Activated CD8-positive, alpha-beta T cell treated with anti-CD3 and anti-CD28 coated beads for 36 hours (primary cell): Measurements from ENCODE around the gene UBE2D4. TPM values are rescaled to one million over a fixed set of nuclear protein-coding genes. Genes with fewer than 3 reads are reported as not detected.
"Not testable (repeated sequence)": the region's sequence is repeated elsewhere in the genome, so short reads cannot be mapped to it uniquely, and the experiment has no call there.

ENCODE experiments used
- ATAC-seq: fragments of 200-7000 bp; cut with Tn5 transposase; one replicate; pipeline ENCODE4 v1.10.0; 2021; ENCODE audit warnings: mild to moderate bottlenecking, moderate library complexity
- CTCF ChIA-PET: fragments of 350-600 bp; sonication (Branson Sonifier 250); formaldehyde crosslinking; loops from one replicate; lab custom pipeline; 2021; ENCODE audit warnings: antibody characterized with exemption; lab: Charles Lee
- POLR2A ChIA-PET: fragments of 350-600 bp; sonication (Branson Sonifier 250); formaldehyde crosslinking; loops from one replicate; lab custom pipeline; 2021; ENCODE audit warnings: antibody characterized with exemption; lab: Charles Lee
- DNase-seq: peaks from one replicate; pipeline ENCODE4 v3.0.0-alpha.2; 2020
- H3K27ac Mint-ChIP-seq: one replicate; pipeline ENCODE4 v1.8.0; 2021; ENCODE audit warnings: mild to moderate bottlenecking, mixed read lengths
- H3K27me3 Mint-ChIP-seq: one replicate; pipeline ENCODE4 v1.8.0; 2021; ENCODE audit warnings: mixed read lengths
- H3K36me3 Mint-ChIP-seq: one replicate; pipeline ENCODE4 v1.8.0; 2021; ENCODE audit warnings: low read depth, mixed read lengths
- H3K4me1 Mint-ChIP-seq: one replicate; pipeline ENCODE4 v1.8.0; 2021; ENCODE audit warnings: low read depth, mixed read lengths
- H3K4me3 Mint-ChIP-seq: one replicate; pipeline ENCODE4 v1.8.0; 2021; ENCODE audit warnings: mild to moderate bottlenecking, moderate library complexity, mixed read lengths
- H3K9me3 Mint-ChIP-seq: one replicate; pipeline ENCODE4 v1.8.0; 2021; ENCODE audit warnings: mixed read lengths
- intact Hi-C: fragments of 100-400 bp; cut with micrococcal nuclease; formaldehyde crosslinking; loops from one replicate; pipeline ENCODE4 v1.10.0; 2022
- total RNA-seq, 2 experiments: library from RNA; stranded (reverse); gene quantifications; one replicate each; pipeline ENCODE4 v1.2.3, GENCODE V29; 2021
- TF ChIP-seq, protein P1 (sequence below): fragments of 200-600 bp; IDR thresholded peaks from one replicate; pipeline ENCODE4 v1.8.0; 2022; ENCODE audit warnings: antibody characterized with exemption, mild to moderate bottlenecking

Gene UBE2D4
- total RNA-seq, 2 experiments from 2014 or later = 8.8 to 10.2 TPM

DNA sequence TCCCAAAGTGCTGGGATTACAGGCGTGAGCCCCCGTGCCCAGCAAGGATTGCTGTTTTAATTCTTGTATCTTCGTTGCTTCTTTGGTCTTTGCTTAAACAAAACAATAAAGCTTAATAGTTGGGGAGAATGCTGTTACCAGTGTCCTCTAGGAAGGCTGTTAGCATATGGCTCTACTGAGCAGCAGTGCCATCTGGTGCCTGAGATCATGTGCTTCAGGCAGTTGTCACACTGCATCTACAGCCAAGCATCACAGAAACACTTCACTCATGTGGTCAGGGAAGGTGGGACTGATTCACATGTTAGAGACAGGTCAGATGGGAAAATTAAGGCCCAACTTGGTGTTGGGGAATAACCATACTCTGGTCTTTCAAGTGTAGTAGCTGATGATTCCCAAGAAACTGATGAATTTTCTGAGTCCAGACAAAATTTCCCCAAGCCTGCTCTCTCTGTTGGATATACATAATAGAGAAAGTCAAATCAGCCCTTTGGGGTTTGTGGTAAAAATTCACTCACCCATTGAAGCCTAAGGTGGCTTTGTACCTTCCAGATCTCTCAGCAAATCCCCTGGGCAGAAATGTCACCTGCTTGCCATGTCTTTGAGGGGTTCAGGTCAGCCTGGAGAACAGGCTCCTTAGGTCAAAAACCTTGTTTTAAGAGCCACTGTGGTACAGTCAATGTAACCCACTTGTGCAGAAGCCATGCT is 28.4 kb downstream of the UBE2D4 start:
- H3K4me3 Mint-ChIP-seq = no peak overlapping the region
- H3K27me3 Mint-ChIP-seq = no peaks in the 10 kb centered on the region
- no peak overlapping the region for H3K27ac Mint-ChIP-seq
- peaks cover 7% of the 10 kb centered on the region for H3K4me1 Mint-ChIP-seq
- TF ChIP-seq, protein P1, sequence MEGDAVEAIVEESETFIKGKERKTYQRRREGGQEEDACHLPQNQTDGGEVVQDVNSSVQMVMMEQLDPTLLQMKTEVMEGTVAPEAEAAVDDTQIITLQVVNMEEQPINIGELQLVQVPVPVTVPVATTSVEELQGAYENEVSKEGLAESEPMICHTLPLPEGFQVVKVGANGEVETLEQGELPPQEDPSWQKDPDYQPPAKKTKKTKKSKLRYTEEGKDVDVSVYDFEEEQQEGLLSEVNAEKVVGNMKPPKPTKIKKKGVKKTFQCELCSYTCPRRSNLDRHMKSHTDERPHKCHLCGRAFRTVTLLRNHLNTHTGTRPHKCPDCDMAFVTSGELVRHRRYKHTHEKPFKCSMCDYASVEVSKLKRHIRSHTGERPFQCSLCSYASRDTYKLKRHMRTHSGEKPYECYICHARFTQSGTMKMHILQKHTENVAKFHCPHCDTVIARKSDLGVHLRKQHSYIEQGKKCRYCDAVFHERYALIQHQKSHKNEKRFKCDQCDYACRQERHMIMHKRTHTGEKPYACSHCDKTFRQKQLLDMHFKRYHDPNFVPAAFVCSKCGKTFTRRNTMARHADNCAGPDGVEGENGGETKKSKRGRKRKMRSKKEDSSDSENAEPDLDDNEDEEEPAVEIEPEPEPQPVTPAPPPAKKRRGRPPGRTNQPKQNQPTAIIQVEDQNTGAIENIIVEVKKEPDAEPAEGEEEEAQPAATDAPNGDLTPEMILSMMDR = no peak
- intact Hi-C loops = no loop called here
- peak; percentile 62 for ATAC-seq
- H3K9me3 Mint-ChIP-seq = no peaks in the 10 kb centered on the region
- ChIA-PET CTCF (interaction anchor here (1.0 kb wide), 1 partner anchor 21 kb away, joined by 4 read pairs; no protein-coding TSS in a partner anchor), POLR2A (interaction anchor here (0.6 to 1.4 kb wide), 2 partner anchors 10 to 67 kb away, joined by 3 read pairs; no protein-coding TSS in a partner anchor)
- DNase-seq = peak; percentile 50
- peaks cover 10% of the 10 kb centered on the region for H3K36me3 Mint-ChIP-seq

DNA sequence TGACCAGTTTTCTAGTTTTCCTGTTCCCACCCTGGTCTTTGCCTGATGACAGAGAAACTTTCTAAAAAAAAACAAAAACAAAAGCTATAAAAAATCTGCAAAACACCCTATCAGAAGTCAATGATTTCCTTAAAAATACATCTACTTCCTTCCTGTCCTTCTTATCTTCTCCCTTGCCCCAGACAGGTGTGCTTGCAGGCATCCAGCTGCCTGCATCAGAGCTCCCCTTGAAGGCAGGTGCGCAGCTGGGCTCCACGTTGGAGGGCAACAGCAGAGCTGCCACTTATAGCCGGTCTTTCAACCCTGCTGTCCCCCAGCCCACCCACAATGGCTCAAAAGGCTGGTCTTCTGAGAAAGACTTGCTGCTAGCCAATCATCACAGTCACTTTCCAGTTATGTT is 29.8 kb downstream of the UBE2D4 start:
- peaks cover 7% of the 10 kb centered on the region for H3K4me1 Mint-ChIP-seq
- DNase-seq (no peak), ATAC-seq (no peak)
- H3K4me3 Mint-ChIP-seq = no peak overlapping the region
- POLR2A ChIA-PET = no interaction called here
- H3K27ac Mint-ChIP-seq = no peak overlapping the region
- TF ChIP-seq, protein P1 = no peak
- H3K36me3 Mint-ChIP-seq = peaks cover 5% of the 10 kb centered on the region
- intact Hi-C loops = no loop called here
- CTCF ChIA-PET = no interaction called here
- no peaks in the 10 kb centered on the region for H3K27me3 Mint-ChIP-seq
- no peaks in the 10 kb centered on the region for H3K9me3 Mint-ChIP-seq

DNA sequence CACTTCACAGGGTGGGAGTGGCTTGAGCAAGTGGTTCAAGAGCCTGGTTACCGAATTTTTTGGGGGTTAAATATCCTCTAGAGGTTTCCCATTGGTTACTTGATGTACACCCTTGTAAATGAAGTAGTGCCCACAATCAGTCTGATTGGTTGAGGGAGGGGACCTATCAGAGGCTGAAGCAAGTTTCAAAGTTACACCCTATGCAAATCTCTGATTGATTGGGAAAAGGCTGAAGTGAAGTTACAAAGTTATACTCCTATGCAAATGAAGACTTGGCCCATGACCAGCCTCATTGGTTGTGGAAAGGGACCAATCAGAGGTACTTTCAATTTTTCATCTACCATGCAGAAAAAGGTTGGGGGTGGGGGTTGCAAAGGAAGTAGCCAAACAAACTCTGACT is 34.7 kb downstream of the UBE2D4 start:
- Mint-ChIP-seq H3K36me3 (no peaks in the 10 kb centered on the region), H3K4me3 (no peak overlapping the region), H3K27me3 (no peaks in the 10 kb centered on the region), H3K27ac (no peak overlapping the region), H3K4me1 (peaks cover 4% of the 10 kb centered on the region), H3K9me3 (no peaks in the 10 kb centered on the region)
- intact Hi-C loops = no loop called here
- ATAC-seq (no peak), DNase-seq (no peak)
- TF ChIP-seq, protein P1 = no peak
- ChIA-PET CTCF (no interaction called here), POLR2A (no interaction called here)

DNA sequence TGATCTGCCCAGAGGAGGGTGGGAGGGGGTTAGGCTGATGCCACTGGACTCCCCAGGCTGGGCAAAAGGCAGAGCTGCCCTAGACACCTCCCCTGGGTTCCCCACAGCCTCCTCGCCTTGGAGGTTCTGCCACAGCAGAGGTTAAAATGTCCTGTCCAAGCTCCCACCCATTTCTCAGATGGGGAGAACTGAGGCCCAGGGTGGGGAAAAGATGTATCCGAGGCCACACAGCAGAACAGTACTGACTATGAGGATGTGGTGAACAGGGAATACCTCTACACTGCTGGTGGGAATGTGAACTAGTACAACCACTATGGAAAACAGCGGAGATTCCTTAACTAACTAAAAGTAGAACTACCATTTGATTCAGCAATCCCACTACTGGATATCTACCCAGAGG is 40.2 kb downstream of the UBE2D4 start:
- H3K27me3 Mint-ChIP-seq, CTCF ChIA-PET, DNase-seq, H3K4me3 Mint-ChIP-seq, H3K36me3 Mint-ChIP-seq, H3K9me3 Mint-ChIP-seq, H3K4me1 Mint-ChIP-seq, intact Hi-C loops, ATAC-seq, POLR2A ChIA-PET, H3K27ac Mint-ChIP-seq: not testable (repeated sequence)

DNA sequence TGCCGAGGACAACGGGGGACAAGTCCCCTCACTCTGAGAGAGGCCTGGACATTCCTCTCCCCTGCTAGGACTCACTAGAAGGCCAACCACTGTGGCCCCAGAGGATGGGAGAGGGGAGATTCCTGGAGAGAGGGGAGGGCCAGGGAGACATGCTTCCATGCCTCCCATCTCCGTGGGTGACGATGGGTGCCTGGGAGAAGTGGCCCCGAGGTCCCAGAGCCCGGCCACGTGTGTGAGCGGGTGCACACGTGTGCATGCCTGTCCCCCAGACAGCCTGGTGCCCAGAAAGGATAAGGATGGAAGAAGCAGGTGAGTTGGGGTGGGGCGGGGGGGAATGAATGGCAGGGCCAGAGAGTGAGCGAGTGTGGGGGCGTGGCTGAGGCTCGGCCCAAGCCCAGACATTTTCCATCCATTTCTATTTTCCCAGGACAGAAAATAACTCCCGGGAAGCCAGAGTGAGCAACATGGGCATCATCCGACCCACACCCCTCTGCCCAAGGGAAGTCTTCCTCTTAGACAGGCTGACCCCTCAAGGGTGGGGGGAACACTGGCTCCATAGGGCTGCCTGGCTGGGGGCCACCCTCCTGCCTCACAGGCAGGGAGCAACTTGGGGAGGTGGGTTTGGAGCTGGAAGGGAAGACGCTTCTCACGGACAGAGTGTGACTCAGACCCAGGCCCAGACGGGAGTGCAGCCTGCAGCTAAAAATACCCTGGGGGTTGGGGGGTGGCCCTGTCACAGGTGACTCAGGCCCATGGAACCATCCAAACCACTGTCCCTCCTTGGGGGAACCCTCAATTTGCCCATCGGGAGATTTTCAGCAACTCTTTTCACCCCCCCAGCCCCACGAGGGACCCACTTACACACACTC is 42.2 kb downstream of the UBE2D4 start:
- POLR2A ChIA-PET, H3K27ac Mint-ChIP-seq, H3K4me1 Mint-ChIP-seq, DNase-seq, H3K36me3 Mint-ChIP-seq, CTCF ChIA-PET, H3K4me3 Mint-ChIP-seq, H3K27me3 Mint-ChIP-seq, H3K9me3 Mint-ChIP-seq, intact Hi-C loops: not testable (repeated sequence)
- ATAC-seq = peak; percentile 27

DNA sequence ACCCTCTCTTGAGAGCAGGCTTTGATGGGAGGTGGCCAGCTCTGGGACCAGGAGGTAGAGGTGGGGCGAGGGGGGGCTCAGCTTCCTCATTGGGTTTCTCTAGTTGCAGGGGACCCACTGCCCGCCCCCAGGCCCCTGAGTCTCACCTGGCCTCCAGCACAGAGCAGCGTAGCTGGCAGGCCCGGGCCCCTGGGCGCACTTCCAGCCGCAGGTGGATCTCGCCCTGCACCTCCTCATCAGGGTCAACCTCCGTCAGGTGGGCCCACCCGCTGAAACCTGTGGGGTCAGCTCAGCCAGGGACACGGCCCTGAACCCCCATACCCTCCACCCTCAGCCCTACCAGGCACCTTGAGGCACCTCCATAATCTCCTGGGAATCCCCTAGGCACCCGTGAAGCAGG is 43.4 kb downstream of the UBE2D4 start:
- H3K4me1 Mint-ChIP-seq, intact Hi-C loops, POLR2A ChIA-PET: not testable (repeated sequence)

DNA sequence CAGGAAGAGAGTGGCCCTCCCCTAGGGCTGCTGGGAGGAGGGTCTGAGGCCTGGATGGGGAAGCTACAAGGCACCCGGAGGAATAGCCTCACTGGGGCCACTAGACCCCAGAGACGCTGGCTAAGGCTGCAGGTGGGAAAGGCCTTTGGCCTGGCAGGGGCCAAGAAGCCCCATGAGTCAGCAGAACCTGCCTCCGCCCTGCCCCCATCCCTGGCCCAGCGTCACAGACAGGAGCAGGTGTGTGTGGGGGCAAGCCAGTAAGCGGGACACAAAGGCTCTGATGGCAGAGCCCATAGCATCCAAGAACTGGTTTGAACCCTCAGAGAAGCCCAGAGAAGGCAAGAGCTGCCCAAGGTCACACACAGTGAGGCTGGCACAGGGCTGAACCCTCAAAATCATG is 44.5 kb downstream of the UBE2D4 start:
- H3K27me3 Mint-ChIP-seq, H3K4me3 Mint-ChIP-seq, H3K4me1 Mint-ChIP-seq, DNase-seq, H3K27ac Mint-ChIP-seq, POLR2A ChIA-PET, CTCF ChIA-PET, H3K9me3 Mint-ChIP-seq, ATAC-seq, H3K36me3 Mint-ChIP-seq, intact Hi-C loops: not testable (repeated sequence)

More for the DNA sequence above, 43.4 kb downstream of the UBE2D4 start:
- CTCF ChIA-PET, DNase-seq, H3K4me3 Mint-ChIP-seq, H3K36me3 Mint-ChIP-seq, H3K27me3 Mint-ChIP-seq, H3K27ac Mint-ChIP-seq, H3K9me3 Mint-ChIP-seq, ATAC-seq: not testable (repeated sequence)

DNA sequence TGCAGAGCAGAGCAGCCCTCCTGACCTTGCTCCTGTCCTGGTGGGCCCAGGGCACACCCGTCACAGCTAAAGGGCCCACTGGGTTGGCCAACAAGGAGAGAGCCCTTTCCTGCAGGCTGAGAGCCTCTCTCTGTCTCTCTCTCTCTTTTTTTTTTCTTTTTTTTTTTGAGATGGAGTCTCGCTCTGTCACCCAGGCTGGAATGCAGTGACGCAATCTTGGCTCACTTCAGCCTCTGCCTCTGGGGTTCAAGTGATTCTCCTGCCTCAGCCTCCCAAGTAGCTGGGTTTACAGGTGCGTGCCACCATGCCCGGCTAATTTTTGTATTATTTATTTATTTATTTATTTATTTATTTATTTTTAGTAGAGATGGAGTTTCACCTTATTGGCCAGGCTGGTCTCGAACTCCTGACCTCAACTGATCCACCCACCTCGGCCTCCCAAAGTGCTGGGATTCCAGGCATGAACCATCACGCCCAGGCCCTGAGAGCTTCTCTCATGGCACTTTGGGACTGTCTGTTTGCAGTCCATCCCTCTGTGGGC is 47.9 kb downstream of the UBE2D4 start:
- H3K27me3 Mint-ChIP-seq, POLR2A ChIA-PET, intact Hi-C loops, H3K4me1 Mint-ChIP-seq, H3K36me3 Mint-ChIP-seq, H3K27ac Mint-ChIP-seq, H3K4me3 Mint-ChIP-seq, CTCF ChIA-PET, ATAC-seq, H3K9me3 Mint-ChIP-seq, DNase-seq: not testable (repeated sequence)
